ENCODE data around the gene UBE2I.

- TF ChIP-seq, protein P1, sequence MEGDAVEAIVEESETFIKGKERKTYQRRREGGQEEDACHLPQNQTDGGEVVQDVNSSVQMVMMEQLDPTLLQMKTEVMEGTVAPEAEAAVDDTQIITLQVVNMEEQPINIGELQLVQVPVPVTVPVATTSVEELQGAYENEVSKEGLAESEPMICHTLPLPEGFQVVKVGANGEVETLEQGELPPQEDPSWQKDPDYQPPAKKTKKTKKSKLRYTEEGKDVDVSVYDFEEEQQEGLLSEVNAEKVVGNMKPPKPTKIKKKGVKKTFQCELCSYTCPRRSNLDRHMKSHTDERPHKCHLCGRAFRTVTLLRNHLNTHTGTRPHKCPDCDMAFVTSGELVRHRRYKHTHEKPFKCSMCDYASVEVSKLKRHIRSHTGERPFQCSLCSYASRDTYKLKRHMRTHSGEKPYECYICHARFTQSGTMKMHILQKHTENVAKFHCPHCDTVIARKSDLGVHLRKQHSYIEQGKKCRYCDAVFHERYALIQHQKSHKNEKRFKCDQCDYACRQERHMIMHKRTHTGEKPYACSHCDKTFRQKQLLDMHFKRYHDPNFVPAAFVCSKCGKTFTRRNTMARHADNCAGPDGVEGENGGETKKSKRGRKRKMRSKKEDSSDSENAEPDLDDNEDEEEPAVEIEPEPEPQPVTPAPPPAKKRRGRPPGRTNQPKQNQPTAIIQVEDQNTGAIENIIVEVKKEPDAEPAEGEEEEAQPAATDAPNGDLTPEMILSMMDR (IDR thresholded peaks at IDR 0.05), result no peak
- TF ChIP-seq POLR2A (IDR thresholded peaks at IDR 0.05), result no peak
Measured at GRCh38 chr16:1311212-1311737, 1.8 kb downstream of the UBE2I start.

Measured in Peyer's patch (tissue), 4 donors.